Smooth muscle cell (in vitro differentiated cells): Measurements from ENCODE around the gene IL34. TPM values are rescaled to one million over a fixed set of nuclear protein-coding genes. Genes with fewer than 3 reads are reported as not detected.
A peak's percentile ranks its signal among the peaks of the same experiment; 100 is the strongest.

Source experiments
- DNase-seq: peaks from one replicate; lab custom pipeline; 2025; ENCODE audit not compliant: unreplicated experiment; lab: John Stamatoyannopoulos, UW
- H2AFZ ChIP-seq: fragments of 200-600 bp; sonication (generic); 2 replicates; pipeline ENCODE4 v1.6.0; 2016; ENCODE audit warnings: antibody characterized with exemption, low read depth, mild to moderate bottlenecking
- H3F3A ChIP-seq: fragments of 200-600 bp; sonication (generic); 2 replicates; pipeline ENCODE4 v1.6.0; 2017; ENCODE audit warnings: antibody characterized with exemption, low read depth
- H3K27ac ChIP-seq: fragments of 200-600 bp; sonication (generic); 2 replicates; pipeline ENCODE4 v1.5.1; 2016; ENCODE audit warnings: low read depth, mild to moderate bottlenecking
- H3K27me3 ChIP-seq: fragments of 200-600 bp; sonication (generic); 2 replicates; pipeline ENCODE4 v1.6.1; 2016; ENCODE audit warnings: low read depth, mild to moderate bottlenecking
- H3K36me3 ChIP-seq: fragments of 200-600 bp; sonication (generic); 2 replicates; pipeline ENCODE4 v1.5.1; 2016; ENCODE audit warnings: low read depth
- H3K4me1 ChIP-seq: fragments of 200-600 bp; sonication (generic); 2 replicates; pipeline ENCODE4 v1.5.1; 2016; ENCODE audit warnings: low read depth
- H3K4me2 ChIP-seq: fragments of 200-600 bp; sonication (generic); 2 replicates; pipeline ENCODE4 v1.6.0; 2016; ENCODE audit warnings: mild to moderate bottlenecking
- H3K4me3 ChIP-seq: fragments of 200-600 bp; sonication (generic); 2 replicates; pipeline ENCODE4 v1.5.1; 2016; ENCODE audit warnings: mild to moderate bottlenecking
- H3K79me2 ChIP-seq: fragments of 200-600 bp; sonication (generic); 2 replicates; pipeline ENCODE4 v1.6.0; 2016; ENCODE audit warnings: low read depth, mild to moderate bottlenecking
- H3K9ac ChIP-seq: fragments of 200-600 bp; sonication (generic); 2 replicates; pipeline ENCODE4 v1.6.0; 2016; ENCODE audit warnings: low read depth
- H3K9me3 ChIP-seq: fragments of 200-600 bp; sonication (generic); replicated peaks from 2 replicates; pipeline ENCODE4 v1.5.1; 2016; ENCODE audit warnings: low read depth
- H4K20me1 ChIP-seq: fragments of 200-600 bp; sonication (generic); 2 replicates; pipeline ENCODE4 v1.6.0; 2016; ENCODE audit warnings: low read depth
- CTCF ChIP-seq: fragments of 200-600 bp; sonication (generic); IDR thresholded peaks from 2 replicates; pipeline ENCODE4 v1.5.1; 2017; ENCODE audit warnings: borderline replicate concordance, mild to moderate bottlenecking, antibody characterized with exemption; ENCODE audit not compliant: insufficient read depth, poor library complexity, severe bottlenecking
- WGBS: methylation state at CpG from one replicate; pipeline ENCODE4 v1.1.7; 2016; ENCODE audit warnings: low lambda C conversion rate; 5-methylcytosine and 5-hydroxymethylcytosine counted together
- polyA plus RNA-seq: library from polyadenylated mRNA; unstranded; fragments of >200 nt; fragmentation: Nextera tagmentation; extraction: Ambion mirVana; gene quantifications from 2 replicates; pipeline ENCODE4 v1.2.1, GENCODE V29; 2016
- total RNA-seq: library from RNA; depleted of rRNA; stranded (reverse); fragments of >200 nt; gene quantifications from 2 replicates; pipeline ENCODE4 v1.2.3, GENCODE V29; 2014

IL34 gene
- total and polyA plus RNA-seq, 2 experiments from 2014 or later, result 0.49 TPM; not detected in 1

- TF ChIP-seq CTCF, result no peak
- Histone ChIP-seq H3K4me1 (peaks cover 16% of the 10 kb centered on the region), H3K9ac (no peak overlapping the region), H4K20me1 (no peaks in the 10 kb centered on the region), H2AFZ (no peak overlapping the region), H3K36me3 (no peaks in the 10 kb centered on the region), H3K4me2 (no peak overlapping the region), H3K27ac (no peak overlapping the region), H3K79me2 (no peaks in the 10 kb centered on the region), H3F3A (peaks cover 9% of the 10 kb centered on the region), H3K4me3 (no peak overlapping the region), H3K9me3 (no peaks in the 10 kb centered on the region), H3K27me3 (no peaks in the 10 kb centered on the region)
- 95% methylated on average over 11 of the region's 11 CpGs for WGBS
- DNase-seq, result no peak
These were observed 58.2 kb downstream of the IL34 start for GRCh38 chr16:70704586-70704985.

- Histone ChIP-seq H3K4me2 (no peak overlapping the region), H3K9me3 (no peaks in the 10 kb centered on the region), H3K4me1 (peaks cover 16% of the 10 kb centered on the region), H3F3A (peaks cover 9% of the 10 kb centered on the region), H3K27ac (no peak overlapping the region), H2AFZ (no peak overlapping the region), H3K27me3 (no peaks in the 10 kb centered on the region), H3K79me2 (no peaks in the 10 kb centered on the region), H3K36me3 (no peaks in the 10 kb centered on the region), H3K4me3 (no peak overlapping the region), H3K9ac (no peak overlapping the region), H4K20me1 (no peaks in the 10 kb centered on the region)
- no peak for TF ChIP-seq CTCF
- WGBS, result 93% methylated on average over 8 of the region's 8 CpGs
- DNase-seq, result no peak
These were observed 58.7 kb downstream of the IL34 start for GRCh38 chr16:70705056-70705455.

- WGBS, result 42% methylated on average over 7 of the region's 7 CpGs
- H3K27me3 ChIP-seq, result no peaks in the 10 kb centered on the region
- no peak for TF ChIP-seq CTCF
- no peak overlapping the region for H2AFZ ChIP-seq
- H3F3A ChIP-seq, result peaks cover 9% of the 10 kb centered on the region
- peak overlapping the region; percentile 59 for H3K27ac ChIP-seq
- DNase-seq, result no peak
- no peaks in the 10 kb centered on the region for H4K20me1 ChIP-seq
- H3K4me3 ChIP-seq, result no peak overlapping the region
- H3K36me3 ChIP-seq, result no peaks in the 10 kb centered on the region
- H3K4me2 ChIP-seq, result peak overlapping the region; percentile 59
- no peak overlapping the region for H3K9ac ChIP-seq
- H3K79me2 ChIP-seq, result no peaks in the 10 kb centered on the region
- no peaks in the 10 kb centered on the region for H3K9me3 ChIP-seq
- peaks cover 16% of the 10 kb centered on the region for H3K4me1 ChIP-seq
These were observed 60.6 kb downstream of the IL34 start for GRCh38 chr16:70706948-70707465.
